GM19324 (cell line): ENCODE results near the gene LRRC34.
A peak's percentile ranks its signal among the peaks of the same experiment; 100 is the strongest.

Experiments used
- ATAC-seq: cut with Tn5 transposase; IDR thresholded peaks from one replicate; pipeline ENCODE4 v1.9.1; 2021; ENCODE audit warnings: mild to moderate bottlenecking, moderate library complexity; ENCODE audit not compliant: unreplicated experiment, low FRiP score

LRRC34 gene, protein sequence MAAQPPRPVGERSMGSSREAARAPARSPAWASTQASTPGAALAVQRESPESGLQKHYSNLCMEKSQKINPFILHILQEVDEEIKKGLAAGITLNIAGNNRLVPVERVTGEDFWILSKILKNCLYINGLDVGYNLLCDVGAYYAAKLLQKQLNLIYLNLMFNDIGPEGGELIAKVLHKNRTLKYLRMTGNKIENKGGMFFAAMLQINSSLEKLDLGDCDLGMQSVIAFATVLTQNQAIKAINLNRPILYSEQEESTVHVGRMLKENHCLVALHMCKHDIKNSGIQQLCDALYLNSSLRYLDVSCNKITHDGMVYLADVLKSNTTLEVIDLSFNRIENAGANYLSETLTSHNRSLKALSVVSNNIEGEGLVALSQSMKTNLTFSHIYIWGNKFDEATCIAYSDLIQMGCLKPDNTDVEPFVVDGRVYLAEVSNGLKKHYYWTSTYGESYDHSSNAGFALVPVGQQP

DNA sequence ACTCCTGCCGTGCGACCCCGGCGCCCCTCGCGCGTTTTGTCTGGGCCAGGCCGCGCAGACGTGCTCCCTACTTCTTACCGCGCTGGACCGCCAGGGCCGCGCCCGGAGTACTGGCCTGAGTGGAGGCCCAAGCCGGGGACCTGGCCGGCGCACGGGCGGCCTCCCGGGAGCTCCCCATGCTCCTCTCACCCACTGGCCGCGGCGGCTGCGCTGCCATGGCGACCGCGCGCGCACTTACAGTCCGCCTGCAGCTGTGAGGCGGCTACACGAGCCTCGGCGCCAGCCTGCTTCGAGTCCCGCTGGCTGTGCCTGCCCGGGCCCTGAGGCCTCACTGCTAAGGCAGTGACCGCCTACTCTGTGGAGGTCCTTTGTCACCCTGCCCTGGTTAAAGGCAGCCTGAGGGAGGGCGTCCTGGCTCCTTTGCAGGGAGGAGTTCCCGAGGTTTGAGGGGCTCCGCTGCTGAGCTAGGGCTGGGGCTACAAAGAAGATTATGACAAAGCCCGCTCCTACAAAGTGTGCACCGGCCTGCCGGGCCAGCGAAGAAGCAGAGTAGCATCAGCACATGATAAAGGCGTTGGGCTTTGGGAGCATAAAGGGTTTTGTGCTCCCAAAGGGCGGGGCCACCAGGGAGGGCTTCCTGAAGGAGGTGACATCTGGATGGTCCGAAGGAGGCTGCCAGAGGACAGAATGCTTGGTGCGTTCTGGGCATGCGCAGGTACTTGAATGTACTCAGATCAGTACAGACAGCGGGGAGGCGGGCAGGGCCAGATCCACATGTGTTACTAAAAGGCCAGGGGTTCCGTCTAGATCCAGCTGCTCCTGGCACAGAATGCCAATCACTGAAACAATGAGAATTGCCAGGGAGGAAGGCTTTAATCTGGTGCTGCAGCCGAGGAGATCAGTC lies at the start of gene LRRC34, which contains the start of gene LRRIQ4:
Gene LRRC34 (minus strand): TSS at position 573 of the 904 bp plus-strand sequence. CDS start 356 bp downstream, at position 217.
Gene LRRIQ4 (plus strand): TSS at position 539 of the 904 bp plus-strand sequence. CDS start 9,052 bp downstream, outside the sequence.
- peak; percentile 76 for ATAC-seq

DNA sequence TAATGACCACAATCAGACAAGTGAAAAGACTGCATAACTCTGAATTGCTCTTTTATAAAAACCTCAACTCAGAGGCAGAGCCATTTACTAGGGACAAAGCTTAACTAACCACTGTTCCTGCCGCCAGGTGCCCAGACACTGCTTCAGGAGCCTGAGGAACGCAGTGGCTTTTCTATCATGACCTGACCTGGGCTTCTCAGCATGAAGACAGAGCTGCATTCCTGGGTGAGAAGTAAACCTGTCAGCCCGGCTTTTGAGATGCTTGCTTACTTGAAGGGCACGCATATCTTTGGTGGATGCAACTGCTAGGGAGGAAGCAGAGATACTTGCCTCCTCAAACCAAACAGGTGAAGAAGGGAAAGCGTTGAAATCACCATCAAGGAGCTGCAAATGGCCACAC lies 49.2 kb upstream of the LRRC34 start:
- ATAC-seq: no peak

DNA sequence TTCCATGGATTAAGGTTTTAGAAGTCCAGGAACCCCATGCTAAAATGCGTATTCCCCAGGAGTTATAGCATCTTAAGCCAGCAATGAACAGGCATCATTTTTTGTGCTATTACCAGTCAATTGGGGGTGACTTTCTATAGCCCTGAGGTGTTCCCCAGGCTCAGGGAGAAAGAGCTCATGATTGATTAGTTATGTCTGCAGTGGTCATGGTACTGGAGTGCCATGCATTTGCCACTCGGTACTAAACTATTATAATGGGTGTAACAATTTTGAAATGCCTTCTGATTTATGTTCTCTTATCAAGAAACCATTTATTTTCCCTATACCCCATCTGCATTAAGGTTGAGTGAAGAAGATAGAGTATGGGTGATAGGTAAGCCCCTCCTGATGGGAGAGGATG lies 45.1 kb upstream of the LRRC34 start:
- ATAC-seq: no peak

DNA sequence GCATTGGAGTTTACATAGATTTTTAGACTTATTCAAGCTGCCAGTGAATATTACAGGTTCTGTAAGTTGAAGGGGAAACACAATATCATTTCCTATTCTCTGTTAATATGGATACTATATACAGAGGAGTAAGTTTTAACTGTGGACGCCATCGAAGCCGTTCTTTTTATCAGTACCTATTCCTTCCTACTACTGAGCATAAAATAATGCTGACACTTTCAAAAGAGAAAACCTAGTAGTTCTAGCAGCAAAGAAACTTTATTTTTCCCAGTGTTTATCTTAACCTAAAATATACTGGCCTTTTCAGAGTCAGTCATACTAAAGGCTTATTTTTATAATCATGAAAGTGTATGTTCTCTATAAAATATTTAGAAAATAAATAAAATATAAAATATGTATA lies 42.8 kb upstream of the LRRC34 start:
- no peak for ATAC-seq

DNA sequence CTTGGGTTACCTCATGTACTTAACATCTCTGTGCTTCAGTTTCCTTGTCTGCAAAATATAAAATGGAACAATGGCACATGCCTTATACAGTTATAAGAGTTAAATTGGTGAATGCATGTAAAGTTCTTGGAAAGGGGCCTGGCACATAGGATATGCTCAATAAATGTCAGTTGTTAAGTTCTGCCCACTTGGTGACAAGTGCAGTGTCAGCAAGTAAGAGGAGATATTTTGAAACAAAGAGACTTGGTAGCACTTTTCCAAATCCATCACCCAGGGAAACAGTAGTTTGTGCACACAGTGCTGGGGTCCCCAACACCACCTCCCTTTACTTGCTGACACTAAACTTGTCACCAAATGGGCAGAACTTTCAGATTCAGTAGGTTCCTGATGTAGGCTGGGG lies 37.9 kb upstream of the LRRC34 start:
- no peak for ATAC-seq

DNA sequence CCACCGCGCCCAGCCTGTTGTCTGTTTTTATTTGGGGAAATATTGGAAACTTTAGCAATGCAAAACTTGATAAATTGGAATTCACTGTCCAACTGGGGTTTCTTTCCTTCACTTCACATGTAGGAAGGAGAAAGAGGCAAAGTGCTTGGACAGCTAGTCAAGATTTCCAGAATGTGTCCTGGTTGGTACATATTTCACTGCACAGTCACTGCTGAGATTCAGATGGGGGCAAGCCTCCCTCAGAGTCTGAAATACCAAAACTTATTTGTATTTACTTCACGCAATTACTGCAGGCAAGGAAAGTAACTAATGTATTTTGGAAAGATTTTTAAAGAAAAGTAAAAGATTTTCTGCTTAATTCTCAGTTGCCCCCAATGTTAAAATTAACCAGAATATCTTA lies 36.0 kb upstream of the LRRC34 start:
- no peak for ATAC-seq

DNA sequence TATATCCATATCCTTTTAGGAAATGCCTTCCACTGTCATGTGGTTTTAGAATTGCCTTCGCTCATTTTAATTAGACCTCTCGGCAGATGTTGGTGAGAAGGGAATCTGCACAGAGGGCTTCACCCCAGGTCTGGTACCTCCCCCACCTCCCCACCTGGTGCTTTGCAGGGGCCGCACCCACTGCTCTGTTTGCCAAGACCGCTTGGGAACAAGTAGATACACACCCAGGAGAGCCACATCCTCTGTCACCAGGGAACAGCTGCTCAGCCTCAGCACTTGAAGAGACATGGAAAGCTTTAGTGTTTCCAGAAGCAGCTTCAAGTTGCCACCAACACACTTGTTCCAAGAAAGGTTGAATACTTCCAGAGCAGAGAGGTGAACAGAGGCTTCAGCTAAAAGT lies 35.2 kb upstream of the LRRC34 start:
- ATAC-seq: no peak

DNA sequence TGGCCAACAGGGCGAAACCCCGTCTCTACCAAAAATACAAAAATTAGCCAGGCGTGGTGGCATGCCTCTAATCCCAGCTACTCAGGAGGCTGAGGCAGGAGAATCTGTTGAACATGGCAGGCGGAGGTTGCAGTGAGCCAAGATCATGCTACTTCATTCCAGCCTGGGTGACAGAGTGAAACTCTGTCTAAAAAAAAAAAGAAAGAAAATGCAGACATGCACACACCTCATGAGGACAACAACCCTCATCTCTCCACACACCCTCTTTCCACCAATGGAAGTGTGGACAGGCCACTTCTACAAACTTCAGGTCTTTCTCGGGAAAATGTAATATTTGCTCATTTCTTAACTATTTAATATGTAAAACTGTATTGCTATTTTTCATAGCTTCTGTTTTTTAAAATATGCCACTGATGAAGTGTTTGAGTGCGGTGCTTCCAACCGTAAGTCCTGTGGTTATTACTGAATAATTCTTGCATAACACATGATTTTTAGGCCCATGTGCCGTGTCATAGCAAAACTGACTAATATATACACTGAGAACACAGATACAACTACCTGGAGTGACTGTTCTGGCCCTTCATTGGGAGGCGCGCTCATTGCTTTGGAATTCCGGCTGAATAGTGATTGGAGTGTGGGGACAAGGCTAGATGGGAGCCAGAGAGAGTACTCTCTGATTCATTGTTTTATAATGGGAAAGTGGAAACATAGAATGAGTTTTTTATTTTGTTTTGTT lies 33.9 kb upstream of the LRRC34 start:
- ATAC-seq: peak; percentile 57

DNA sequence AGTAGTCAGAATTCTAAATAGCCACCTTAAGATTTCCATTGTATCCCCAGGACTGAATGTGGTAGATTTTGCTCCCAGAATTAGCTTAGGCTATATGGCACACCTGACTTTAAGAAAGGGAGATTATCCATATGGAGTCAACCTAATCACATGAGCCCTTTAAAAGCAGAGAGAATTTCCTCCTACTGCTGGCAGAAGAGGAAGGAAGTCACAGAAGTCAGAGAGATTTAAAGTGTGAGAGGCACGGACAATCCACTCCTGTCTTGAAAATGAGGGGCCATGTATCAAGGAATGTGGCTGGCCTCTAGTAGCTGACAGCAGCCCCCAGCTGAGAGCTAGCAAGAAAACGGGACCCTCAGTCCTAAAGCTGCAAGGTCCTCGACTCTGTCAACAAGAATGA lies 30.3 kb upstream of the LRRC34 start:
- no peak for ATAC-seq

DNA sequence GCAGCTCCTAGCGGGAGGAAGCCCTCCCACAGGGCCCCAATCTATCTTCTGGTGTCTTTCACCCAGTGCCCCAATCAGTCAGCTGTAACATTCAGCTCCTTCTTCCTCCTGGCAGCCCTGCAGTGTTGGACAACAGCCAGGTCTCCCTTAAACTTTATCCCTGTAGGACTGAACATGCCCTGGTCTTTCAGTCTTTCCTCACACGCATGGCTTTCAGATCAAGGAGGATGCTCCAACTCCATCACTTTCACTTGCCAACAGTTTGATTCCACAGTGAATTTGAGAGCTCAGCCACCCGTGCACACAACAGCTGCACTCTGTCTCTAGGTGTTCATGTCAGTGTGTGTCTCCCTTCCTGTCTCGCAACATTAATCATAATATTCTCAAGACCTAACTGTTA lies 28.5 kb upstream of the LRRC34 start:
- no peak for ATAC-seq

DNA sequence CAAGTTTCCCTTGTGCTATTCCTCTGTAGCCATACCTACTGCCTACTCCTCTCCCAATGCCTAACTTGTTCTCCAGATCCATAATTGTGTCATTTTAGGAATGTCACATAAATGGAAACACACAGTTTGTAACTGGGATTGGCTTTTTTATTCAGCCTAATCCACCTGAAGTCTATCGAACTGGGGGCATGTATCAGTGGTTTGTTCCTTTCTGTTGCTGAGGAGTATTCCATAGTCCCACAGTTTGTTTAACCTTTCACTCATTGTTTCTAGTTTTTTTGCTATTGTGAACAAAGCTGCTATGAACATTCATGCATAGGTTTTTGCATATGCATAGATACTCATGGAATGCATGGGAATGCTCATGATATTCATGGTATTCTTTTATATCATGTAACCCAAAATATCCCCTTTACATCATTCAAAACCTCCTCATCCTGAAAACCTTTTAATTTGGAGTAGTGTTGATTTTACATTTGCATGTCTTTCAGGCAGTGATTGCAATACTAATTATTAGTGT lies 25.9 kb upstream of the LRRC34 start:
- ATAC-seq: no peak

DNA sequence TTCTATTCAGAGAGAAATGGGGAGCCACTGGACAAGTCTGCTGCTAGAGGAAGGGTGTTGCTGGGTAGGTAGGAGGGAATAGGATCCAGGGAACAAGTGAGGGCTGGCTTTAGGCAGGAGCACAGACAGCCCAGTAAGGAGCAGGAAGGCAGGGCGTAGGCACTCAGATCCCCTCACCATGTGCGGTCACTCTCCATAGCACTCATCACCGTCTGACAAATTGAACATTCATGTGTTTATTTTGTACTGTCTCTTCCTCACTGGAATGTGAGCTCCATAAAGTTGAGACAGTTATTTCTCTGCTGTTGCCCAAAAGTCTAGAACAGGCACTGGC lies 24.2 kb upstream of the LRRC34 start:
- no peak for ATAC-seq

DNA sequence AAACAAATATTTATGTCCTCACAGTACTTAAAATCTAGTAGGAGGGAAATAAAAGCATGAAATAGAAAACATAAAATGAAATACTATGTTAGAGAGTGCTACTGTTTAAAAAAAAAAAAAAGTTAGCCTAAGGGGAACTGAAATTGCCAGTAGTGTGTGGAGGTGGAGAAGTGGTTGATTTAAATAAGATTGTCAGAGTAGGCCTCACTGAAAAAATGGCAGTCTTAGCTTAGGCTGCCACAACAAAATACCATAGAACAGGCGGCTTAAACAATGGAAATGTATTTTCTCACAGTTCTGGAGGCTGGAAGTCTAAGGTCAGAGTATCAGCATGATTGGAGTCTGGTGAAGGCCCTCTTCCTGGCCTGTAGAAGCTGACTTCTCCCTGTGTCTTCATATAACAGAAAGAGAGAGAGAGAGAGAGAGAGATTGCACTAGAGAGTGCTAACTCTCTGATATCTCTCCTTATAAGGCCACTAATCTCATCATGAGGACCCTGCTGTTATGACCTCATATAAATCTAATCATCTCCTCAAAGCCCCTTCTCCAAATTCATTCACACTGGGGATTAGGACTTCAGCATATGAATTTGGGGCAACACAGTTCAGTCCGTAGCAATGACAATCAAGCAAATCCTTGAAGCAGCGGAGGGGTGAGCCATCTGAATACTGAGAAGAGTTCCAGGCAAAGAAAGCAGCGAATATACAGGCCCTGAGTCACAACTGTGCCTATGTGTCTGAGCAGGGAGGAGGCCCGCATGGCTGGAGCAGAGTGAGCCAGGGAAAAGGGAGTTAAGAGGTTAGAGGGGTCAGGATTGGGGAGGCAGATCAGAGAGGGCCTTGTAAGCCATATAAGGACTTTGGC lies 23.6 kb upstream of the LRRC34 start:
- peak; percentile 79 for ATAC-seq

DNA sequence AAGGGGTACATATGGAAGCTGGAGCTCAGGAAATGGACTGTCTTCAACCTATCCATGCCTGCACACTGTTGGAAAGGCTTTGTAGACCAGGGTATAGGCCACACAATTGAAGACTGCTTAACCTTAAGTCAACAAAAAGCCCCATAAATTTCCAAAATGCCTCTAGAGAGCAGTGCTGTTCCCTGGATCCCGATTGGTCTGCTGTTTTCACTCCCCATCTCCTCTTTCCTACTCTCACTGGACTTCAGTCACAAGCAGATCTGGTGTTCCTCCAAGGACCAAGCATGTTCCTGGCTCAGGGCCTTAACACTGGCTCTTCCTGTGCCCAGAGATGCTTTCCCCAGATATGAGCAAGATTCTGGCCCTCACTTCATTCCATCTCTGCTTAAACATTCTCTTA lies 22.8 kb upstream of the LRRC34 start:
- ATAC-seq: no peak

DNA sequence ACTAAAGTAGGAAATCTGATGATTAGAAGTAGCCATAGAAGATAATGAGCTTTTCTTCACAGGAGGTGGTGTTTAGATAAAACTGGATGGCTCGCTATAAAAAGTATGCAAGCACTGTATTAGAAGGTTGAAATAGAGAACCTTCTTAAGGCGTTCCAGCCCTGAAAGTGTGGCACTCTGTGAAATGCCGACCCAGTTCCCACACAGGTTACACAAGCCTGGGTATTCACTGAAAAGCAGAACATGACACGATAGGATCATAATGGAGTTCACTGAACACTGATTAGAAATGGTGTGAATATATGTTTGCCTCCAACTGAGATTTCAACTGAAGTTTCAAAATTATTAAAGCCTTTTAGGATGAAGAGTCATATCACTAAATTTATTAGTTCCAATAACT lies 15.0 kb upstream of the LRRC34 start:
- ATAC-seq: no peak

DNA sequence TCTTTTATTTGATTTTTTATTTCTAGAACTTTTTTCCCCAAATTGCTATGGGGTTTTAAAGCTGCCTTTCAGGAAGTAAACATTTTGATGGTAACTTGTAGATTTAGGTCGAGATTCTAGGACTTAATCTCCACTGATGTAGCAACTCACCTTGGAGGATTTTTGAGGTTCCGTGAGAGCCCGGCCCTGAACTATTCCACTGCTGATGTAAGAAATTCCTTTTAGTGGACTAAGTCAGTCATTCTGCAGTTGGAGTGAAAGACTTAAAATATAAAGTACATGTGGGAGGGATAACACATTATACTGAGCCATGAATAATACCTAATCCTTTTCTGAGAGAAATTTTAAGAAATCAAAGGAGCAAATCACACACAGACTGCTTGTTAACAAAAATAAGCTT lies 12.6 kb upstream of the LRRC34 start:
- no peak for ATAC-seq

DNA sequence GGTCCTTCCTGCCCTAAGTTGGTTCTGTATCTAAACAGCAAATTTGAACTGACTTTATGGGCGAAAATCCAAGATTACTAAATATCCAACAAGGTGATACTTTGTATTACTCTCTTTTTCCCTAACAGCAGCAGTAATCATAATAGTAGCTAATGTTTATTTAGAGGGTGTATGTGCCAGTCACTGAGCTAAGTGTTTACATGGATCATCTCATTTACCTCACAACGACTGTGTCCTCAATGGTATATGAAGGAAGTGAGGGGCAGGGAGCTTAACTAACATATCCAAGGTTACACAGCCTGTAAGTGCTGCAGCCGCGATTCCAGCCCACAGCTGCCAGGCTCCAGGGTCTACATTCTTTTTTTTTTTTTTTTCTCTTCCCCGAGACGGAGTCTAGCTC lies 10.3 kb upstream of the LRRC34 start:
- ATAC-seq: no peak

DNA sequence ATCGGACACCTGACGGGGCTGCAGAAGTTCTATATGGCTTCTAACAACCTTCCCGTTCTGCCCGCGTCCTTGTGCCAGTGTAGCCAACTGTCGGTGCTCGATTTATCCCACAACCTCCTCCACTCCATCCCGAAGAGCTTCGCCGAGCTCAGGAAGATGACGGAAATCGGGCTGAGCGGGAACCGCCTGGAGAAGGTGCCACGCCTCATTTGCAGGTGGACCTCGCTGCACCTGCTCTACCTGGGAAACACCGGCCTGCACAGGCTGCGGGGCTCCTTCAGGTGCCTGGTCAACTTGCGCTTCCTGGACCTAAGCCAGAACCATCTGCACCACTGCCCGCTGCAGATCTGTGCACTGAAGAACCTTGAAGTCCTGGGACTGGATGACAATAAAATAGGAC lies 9.8 kb upstream of the LRRC34 start:
- ATAC-seq: no peak

DNA sequence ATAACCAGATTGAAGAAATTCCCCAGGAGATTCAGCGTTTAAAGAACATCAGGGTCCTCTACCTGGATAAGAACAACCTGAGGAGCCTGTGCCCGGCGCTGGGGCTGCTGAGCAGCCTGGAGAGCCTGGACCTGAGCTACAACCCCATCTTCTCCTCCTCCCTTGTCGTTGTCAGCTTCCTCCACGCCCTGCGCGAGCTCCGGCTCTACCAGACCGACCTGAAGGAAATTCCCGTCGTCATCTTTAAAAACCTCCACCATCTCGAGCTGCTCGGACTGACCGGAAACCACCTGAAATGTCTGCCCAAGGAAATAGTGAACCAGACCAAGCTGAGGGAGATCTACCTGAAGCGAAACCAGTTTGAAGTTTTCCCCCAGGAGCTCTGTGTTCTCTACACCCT lies 9.4 kb upstream of the LRRC34 start:
- no peak for ATAC-seq

DNA sequence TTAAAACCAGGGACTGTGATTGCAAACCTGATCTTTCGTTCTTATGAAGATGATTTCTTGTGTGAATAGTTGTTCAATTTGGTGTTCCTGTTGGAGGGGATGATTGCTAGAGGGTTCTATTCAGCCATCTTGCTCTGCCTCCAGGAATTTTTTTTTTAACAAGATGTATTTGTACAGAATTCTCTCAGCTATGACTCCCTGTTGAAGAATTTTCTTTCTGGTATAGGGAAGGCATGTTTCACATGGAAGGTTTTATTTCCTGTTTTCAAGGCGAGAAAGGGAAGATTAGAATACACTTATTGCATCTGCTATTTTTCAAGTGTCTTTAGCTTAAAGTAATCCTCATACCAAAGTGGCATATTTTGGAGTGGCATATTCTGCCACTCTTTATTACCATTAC lies 5.6 kb upstream of the LRRC34 start:
- no peak for ATAC-seq
